ENCODE data around the gene DKK2.

Gene DKK2

GRCh38 chr4:107035819-107036583, at the start of gene DKK2:
TSS of gene DKK2 (minus strand) at chr4:107036313. CDS start at chr4:107035591, 722 bp downstream.
- peak; percentile 16 for DNase-seq (ENCODE audit: low spot score)

- DNase-seq (ENCODE audit: low spot score): no peak
These were observed 41.1 kb upstream of the DKK2 start for GRCh38 chr4:107077192-107077591.

- DNase-seq (ENCODE audit: low spot score): no peak
These were observed 37.0 kb upstream of the DKK2 start for GRCh38 chr4:107072836-107073736.

GRCh38 chr4:107071108-107071507, 35.0 kb upstream of the DKK2 start:
- no peak for DNase-seq (ENCODE audit: low spot score)

GRCh38 chr4:107069049-107069448, 32.9 kb upstream of the DKK2 start:
- no peak for DNase-seq (ENCODE audit: low spot score)

GRCh38 chr4:107068116-107068515, 32.0 kb upstream of the DKK2 start:
- no peak for DNase-seq (ENCODE audit: low spot score)

- DNase-seq (ENCODE audit: low spot score): no peak
These were observed 30.5 kb upstream of the DKK2 start for GRCh38 chr4:107066621-107067020.

GRCh38 chr4:107065201-107065600, 29.1 kb upstream of the DKK2 start:
- no peak for DNase-seq (ENCODE audit: low spot score)

GRCh38 chr4:107060388-107060787, 24.3 kb upstream of the DKK2 start:
- no peak for DNase-seq (ENCODE audit: low spot score)

- DNase-seq (ENCODE audit: low spot score): peak; percentile 5
These were observed 22.7 kb upstream of the DKK2 start for GRCh38 chr4:107058828-107059227.

- DNase-seq (ENCODE audit: low spot score): peak; percentile 12
These were observed 14.5 kb upstream of the DKK2 start for GRCh38 chr4:107050525-107051135.

- no peak for DNase-seq (ENCODE audit: low spot score)
These were observed 10.1 kb upstream of the DKK2 start for GRCh38 chr4:107046261-107046660.

GRCh38 chr4:107044170-107044569, 8.1 kb upstream of the DKK2 start:
- DNase-seq (ENCODE audit: low spot score): peak; percentile 11

GRCh38 chr4:107037199-107037584, 1.1 kb upstream of the DKK2 start:
- peak; percentile 23 for DNase-seq (ENCODE audit: low spot score)

GRCh38 chr4:107036584-107037198, 578 bp upstream of the DKK2 start:
- no peak for DNase-seq (ENCODE audit: low spot score)

- DNase-seq (ENCODE audit: low spot score): no peak
These were observed 906 bp downstream of the DKK2 start for GRCh38 chr4:107034996-107035818.

- peak; percentile 11 for DNase-seq (ENCODE audit: low spot score)
These were observed 1.8 kb downstream of the DKK2 start for GRCh38 chr4:107034091-107034995.

GRCh38 chr4:107027379-107027778, 8.7 kb downstream of the DKK2 start:
- no peak for DNase-seq (ENCODE audit: low spot score)

GRCh38 chr4:107018344-107018735, 17.8 kb downstream of the DKK2 start:
- no peak for DNase-seq (ENCODE audit: low spot score)

All from kidney tubule cell (primary cell).